Adrenal gland (tissue), 5 donors: ENCODE results near the gene HAUS2.

Source experiments
- CTCF ChIP-seq, 6 experiments: fragments of 450-650 bp in 4 of 6; fragments of 200-600 bp in 2 of 6; sonication (generic) in 1 of 6; IDR thresholded peaks; 1 replicate in 5 of 6; 2 replicates in 1 of 6; pipeline versions ENCODE4 v1.5.1 to v1.8.0; 2016 to 2021; ENCODE audit warnings: antibody characterized with exemption in 6 of 6, mild to moderate bottlenecking in 2 of 6, moderate library complexity in 1 of 6
- POLR2A ChIP-seq, 2 donors: fragments of 450-650 bp; IDR thresholded peaks; one replicate each; pipeline ENCODE4 v1.6.1; 2017; ENCODE audit warnings: antibody characterized with exemption in 2 of 2, mild to moderate bottlenecking in 2 of 2, moderate library complexity in 1 of 2
- donor health status: DM: no; HTN: no; CAD: no.

- no peak for TF ChIP-seq CTCF (IDR thresholded peaks at IDR 0.05)
- no peak for TF ChIP-seq POLR2A (IDR thresholded peaks at IDR 0.05)
Observed at GRCh38 chr15:42499858-42500609, 48.6 kb upstream of the HAUS2 start.
